Endothelial cell of umbilical vein (primary cell): ENCODE results near the gene RELN. TPM values are rescaled to one million over a fixed set of nuclear protein-coding genes. Genes with fewer than 3 reads are reported as not detected.

ENCODE experiments used
- BruUV-seq: library from RNA; stranded (reverse); fragments of 400-500 nt; replicated peaks from 2 replicates; lab custom pipeline; 2021; lab: Mats Ljungman, UMichigan
- CTCF ChIA-PET: fragments of 300-600, 350-600 bp; sonication (Branson Sonifier 250); formaldehyde crosslinking; loops from one replicate; lab custom pipeline; 2021; ENCODE audit warnings: antibody characterized with exemption, inconsistent platforms; lab: Charles Lee
- POLR2A ChIA-PET: fragments of 300-600, 350-600 bp; sonication (Branson Sonifier 250); formaldehyde crosslinking; loops from one replicate; lab custom pipeline; 2021; ENCODE audit warnings: antibody characterized with exemption, inconsistent platforms; lab: Charles Lee
- DNase-seq: peaks from one replicate; pipeline ENCODE4 v3.0.0-alpha.2; 2011; ENCODE audit warnings: low read depth, low spot score
- FAIRE-seq: peaks from 2 replicates; lab custom pipeline; 2011; peaks lifted over from hg19 to GRCh38; lab: Jason Lieb, UNC
- H2AFZ ChIP-seq: 2 replicates; pipeline ENCODE4 v1.6.0; 2012; ENCODE audit warnings: low read depth, low read length, control low read depth, inconsistent platforms
- H3K27ac ChIP-seq: 2 replicates; pipeline ENCODE4 v1.5.1; 2011; ENCODE audit warnings: low read depth, mild to moderate bottlenecking, control low read depth, low read length, moderate library complexity; ENCODE audit not compliant: insufficient read depth
- H3K27me3 ChIP-seq, 2 experiments: 2 replicates each; pipeline versions ENCODE4 v1.6.0 to v1.6.1; 2011; ENCODE audit warnings: low read length in 2 of 2, mixed read lengths in 1 of 2; ENCODE audit not compliant: control insufficient read depth in 2 of 2, insufficient read depth in 2 of 2
- H3K36me3 ChIP-seq, 2 experiments: 2 replicates in 1 of 2; 3 replicates in 1 of 2; pipeline ENCODE4 v1.5.1; 2011; ENCODE audit warnings: low read length in 2 of 2, mild to moderate bottlenecking in 1 of 2, moderate library complexity in 1 of 2; ENCODE audit not compliant: control insufficient read depth in 2 of 2, insufficient read depth in 2 of 2; ENCODE audit errors: extremely low read depth in 1 of 2
- H3K4me1 ChIP-seq: 3 replicates; pipeline ENCODE4 v1.5.1; 2011; ENCODE audit warnings: mild to moderate bottlenecking, low read length; ENCODE audit not compliant: control insufficient read depth, insufficient read depth; ENCODE audit errors: extremely low read depth
- H3K4me2 ChIP-seq: 2 replicates; pipeline ENCODE4 v1.6.1; 2011; ENCODE audit warnings: low read length, control low read depth, mixed read lengths; ENCODE audit not compliant: insufficient read depth
- H3K4me3 ChIP-seq, 3 experiments: fragments of 200-600 bp in 1 of 3; sonication (generic), shearing (Covaris generic) in 1 of 3; replicated peaks in 1 of 3; 2 replicates each; pipeline ENCODE4 v1.5.1; 2011 to 2016; ENCODE audit warnings: control low read depth in 3 of 3, low read length in 3 of 3, mild to moderate bottlenecking in 2 of 3, inconsistent platforms in 1 of 3, low read depth in 1 of 3, moderate library complexity in 1 of 3; ENCODE audit not compliant: insufficient read depth in 1 of 3
- H3K79me2 ChIP-seq: 2 replicates; pipeline ENCODE4 v1.6.0; 2012; ENCODE audit warnings: low read length, inconsistent platforms; ENCODE audit not compliant: control insufficient read depth, insufficient read depth
- H3K9ac ChIP-seq: replicated peaks from 2 replicates; pipeline ENCODE3; 2011; ENCODE audit warnings: low read length, control low read depth; ENCODE audit not compliant: insufficient read depth; ENCODE audit errors: extremely low read depth
- H3K9me1 ChIP-seq: replicated peaks from 3 replicates; pipeline ENCODE4 v1.6.0; 2011; ENCODE audit warnings: mild to moderate bottlenecking, low read length; ENCODE audit not compliant: control insufficient read depth, insufficient read depth; ENCODE audit errors: extremely low read depth
- H3K9me3 ChIP-seq: replicated peaks from 2 replicates; pipeline ENCODE4 v1.5.1; 2012; ENCODE audit warnings: low read length, inconsistent platforms; ENCODE audit not compliant: control insufficient read depth, insufficient read depth
- H4K20me1 ChIP-seq: replicated peaks from 2 replicates; pipeline ENCODE3; 2011; ENCODE audit warnings: mild to moderate bottlenecking, low read length; ENCODE audit not compliant: control insufficient read depth, insufficient read depth; ENCODE audit errors: extremely low read depth
- EZH2 ChIP-seq: IDR thresholded peaks from 2 replicates; pipeline ENCODE4 v1.6.1; 2012; ENCODE audit warnings: borderline replicate concordance, low read depth, mild to moderate bottlenecking, moderate library complexity, low read length, inconsistent platforms; ENCODE audit not compliant: severe bottlenecking
- FOS ChIP-seq: IDR thresholded peaks from 2 replicates; pipeline ENCODE4 v1.6.1; 2011; ENCODE audit warnings: mild to moderate bottlenecking, low read length, moderate library complexity, borderline replicate concordance; ENCODE audit not compliant: insufficient read depth
- GATA2 ChIP-seq: IDR thresholded peaks from 2 replicates; pipeline ENCODE4 v1.7.0; 2011; ENCODE audit warnings: low read depth, mild to moderate bottlenecking, moderate library complexity, mixed read lengths, low read length; ENCODE audit not compliant: insufficient read length, insufficient read depth
- JUN ChIP-seq: IDR thresholded peaks from 2 replicates; pipeline ENCODE4 v1.6.1; 2011; ENCODE audit warnings: borderline replicate concordance, low read depth; ENCODE audit not compliant: insufficient read length, insufficient read depth
- MYC ChIP-seq: IDR thresholded peaks from one replicate; pipeline ENCODE4 v1.6.1; 2011; ENCODE audit warnings: mild to moderate bottlenecking, low read depth, low read length
- POLR2A ChIP-seq: IDR thresholded peaks from 2 replicates; pipeline ENCODE4 v1.6.1; 2012; ENCODE audit warnings: low read depth, mild to moderate bottlenecking, control low read depth, low read length
- POLR2AphosphoS5 ChIP-seq: IDR thresholded peaks from 2 replicates; pipeline ENCODE4 v1.6.1; 2012; ENCODE audit warnings: low read depth, mild to moderate bottlenecking, control low read depth, low read length, moderate library complexity; ENCODE audit not compliant: insufficient read depth
- dilution Hi-C: fragments of 300-500 bp; cut with MboI; formaldehyde crosslinking; loops from one replicate; pipeline ENCODE4 v1.15.0; 2019; ENCODE audit warnings: low sequenced_read_pairs; ENCODE audit not compliant: extremely low pct_ligation_motif_present
- intact Hi-C: fragments of 100-400 bp; cut with micrococcal nuclease; formaldehyde crosslinking; loops from one replicate; pipeline ENCODE4 v1.10.0; 2022
- polyA plus RNA-seq, 4 experiments: library from polyadenylated mRNA; depleted of rRNA in 3 of 4; stranded (reverse) in 3 of 4; unstranded in 1 of 4; fragments of >200 nt; gene quantifications; 2 replicates each; pipeline versions ENCODE4 v1.2.1 to v1.2.3, GENCODE V29; 2011 to 2012; ENCODE audit warnings: missing spikeins in 1 of 4
- total RNA-seq: library from RNA; stranded (reverse); gene quantifications from 2 replicates; pipeline ENCODE4 v1.2.3, GENCODE V29; 2021
- TF ChIP-seq, protein P1 (sequence below): IDR thresholded peaks from 2 replicates; pipeline ENCODE4 v1.6.1; 2011; ENCODE audit not compliant: insufficient read depth, insufficient read length
- TF ChIP-seq, protein P2 (sequence below), 2 donors: IDR thresholded peaks; 1 replicate in 1 of 2; 2 replicates in 1 of 2; pipeline ENCODE4 v1.5.1; 2011; ENCODE audit warnings: low read length in 2 of 2, mild to moderate bottlenecking in 2 of 2, moderate library complexity in 2 of 2, control low read depth in 1 of 2, inconsistent platforms in 1 of 2, low read depth in 1 of 2; ENCODE audit not compliant: insufficient read depth in 1 of 2; ENCODE audit errors: extremely low read depth in 1 of 2

Gene RELN
- total and polyA plus RNA-seq, 2 donors (not counting 3 experiments of a cell fraction or from before 2014, with no cell fraction given) = 0.15 to 0.22 TPM

DNA sequence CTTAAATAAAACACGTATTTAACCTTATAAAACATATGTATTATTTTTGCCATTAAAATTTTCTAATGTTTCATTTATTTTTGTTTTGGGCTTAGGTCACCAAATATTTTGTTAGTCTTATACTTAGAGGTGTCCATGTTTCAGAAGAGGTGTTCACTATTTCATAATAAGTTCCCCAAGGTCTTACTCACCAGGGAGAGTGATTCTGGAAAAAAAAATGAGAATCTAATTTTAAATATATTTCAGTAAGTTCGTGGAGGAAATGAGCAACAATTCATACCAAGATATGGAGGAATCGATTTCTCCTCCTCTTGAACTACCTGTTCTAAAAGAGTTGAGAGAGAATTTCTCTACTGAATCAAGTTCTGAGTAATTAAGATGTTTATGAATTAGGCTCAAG, 271.9 kb downstream of the RELN start:
- Histone ChIP-seq H2AFZ (no peak overlapping the region), H3K4me1 (peaks cover 24% of the 10 kb centered on the region), H3K9me1 (no peaks in the 10 kb centered on the region), H4K20me1 (no peaks in the 10 kb centered on the region), H3K4me3 (no peak overlapping the region), H3K79me2 (no peaks in the 10 kb centered on the region), H3K36me3 (no peaks in the 10 kb centered on the region), H3K27ac (peak overlapping the region; percentile 79), H3K4me2 (peak overlapping the region; percentile 50), H3K9ac (peak overlapping the region; percentile 41), H3K27me3 (no peaks in the 10 kb centered on the region), H3K9me3 (no peaks in the 10 kb centered on the region)
- POLR2A ChIA-PET = no interaction called here
- BruUV-seq = no TSS peak
- intact Hi-C loops = no loop called here
- FAIRE-seq (peak; percentile 12), DNase-seq (peak; percentile 15)
- CTCF ChIA-PET = interaction anchor here (2.1 kb wide), 1 partner anchor 18 kb away, joined by 11 read pairs; no protein-coding TSS in a partner anchor
- dilution Hi-C loops = no loop called here
- TF ChIP-seq POLR2A = no peak
- TF ChIP-seq, protein P1, sequence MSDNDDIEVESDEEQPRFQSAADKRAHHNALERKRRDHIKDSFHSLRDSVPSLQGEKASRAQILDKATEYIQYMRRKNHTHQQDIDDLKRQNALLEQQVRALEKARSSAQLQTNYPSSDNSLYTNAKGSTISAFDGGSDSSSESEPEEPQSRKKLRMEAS = no peak
- no peak for TF ChIP-seq POLR2AphosphoS5
- no peak for TF ChIP-seq EZH2
- TF ChIP-seq, protein P2, sequence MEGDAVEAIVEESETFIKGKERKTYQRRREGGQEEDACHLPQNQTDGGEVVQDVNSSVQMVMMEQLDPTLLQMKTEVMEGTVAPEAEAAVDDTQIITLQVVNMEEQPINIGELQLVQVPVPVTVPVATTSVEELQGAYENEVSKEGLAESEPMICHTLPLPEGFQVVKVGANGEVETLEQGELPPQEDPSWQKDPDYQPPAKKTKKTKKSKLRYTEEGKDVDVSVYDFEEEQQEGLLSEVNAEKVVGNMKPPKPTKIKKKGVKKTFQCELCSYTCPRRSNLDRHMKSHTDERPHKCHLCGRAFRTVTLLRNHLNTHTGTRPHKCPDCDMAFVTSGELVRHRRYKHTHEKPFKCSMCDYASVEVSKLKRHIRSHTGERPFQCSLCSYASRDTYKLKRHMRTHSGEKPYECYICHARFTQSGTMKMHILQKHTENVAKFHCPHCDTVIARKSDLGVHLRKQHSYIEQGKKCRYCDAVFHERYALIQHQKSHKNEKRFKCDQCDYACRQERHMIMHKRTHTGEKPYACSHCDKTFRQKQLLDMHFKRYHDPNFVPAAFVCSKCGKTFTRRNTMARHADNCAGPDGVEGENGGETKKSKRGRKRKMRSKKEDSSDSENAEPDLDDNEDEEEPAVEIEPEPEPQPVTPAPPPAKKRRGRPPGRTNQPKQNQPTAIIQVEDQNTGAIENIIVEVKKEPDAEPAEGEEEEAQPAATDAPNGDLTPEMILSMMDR (IDR thresholded peaks at IDR 0.05; ENCODE audit: extremely low read depth in 1 of 2, insufficient read depth in 1 of 2, low read depth in 1 of 2, low read length in 2 of 2) = no peak
- no peak for TF ChIP-seq GATA2
- TF ChIP-seq MYC = no peak
- no peak for TF ChIP-seq JUN
- TF ChIP-seq FOS = no peak
